ENCODE results near the gene TPD52L1.
A peak's percentile ranks its signal among the peaks of the same experiment; 100 is the strongest.

The TPD52L1 gene

DNA sequence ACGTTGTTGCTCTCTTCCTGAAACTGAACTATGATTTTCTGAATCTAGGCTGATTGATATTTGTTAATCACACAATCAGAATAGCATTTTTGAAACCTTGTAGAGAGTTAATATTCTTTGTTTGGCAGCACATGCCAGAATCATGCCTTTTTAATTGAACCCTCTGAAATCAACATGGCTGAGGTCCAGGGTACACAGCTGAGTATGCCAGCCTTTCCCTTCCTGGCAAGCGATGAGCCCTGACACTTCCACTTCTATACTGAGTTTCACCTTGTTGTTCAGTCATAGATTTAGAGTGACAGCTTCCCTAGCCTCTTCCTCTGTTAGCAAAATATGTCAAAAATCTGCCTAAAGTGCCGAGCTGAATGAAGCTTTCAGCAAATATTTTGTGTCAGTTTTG is 141.4 kb downstream of the TPD52L1 start:
- H3K9me3 ChIP-seq (ENCODE audit: severe bottlenecking): no peaks in the 10 kb centered on the region
- H3K36me3 ChIP-seq (ENCODE audit: low read depth): peaks cover 73% of the 10 kb centered on the region
- peaks cover 3% of the 10 kb centered on the region for H3K4me1 ChIP-seq (ENCODE audit: insufficient read depth, poor library complexity, severe bottlenecking)
- no peak overlapping the region for H3K4me3 ChIP-seq (ENCODE audit: severe bottlenecking)
- no peaks in the 10 kb centered on the region for H3K27me3 ChIP-seq (ENCODE audit: insufficient read depth, poor library complexity, severe bottlenecking)
- H3K27ac ChIP-seq (ENCODE audit: poor library complexity, severe bottlenecking): no peak overlapping the region
- no peak for DNase-seq (ENCODE audit: low spot score)
- ATAC-seq (ENCODE audit: low read depth): no peak
- no peak for TF ChIP-seq CTCF (IDR thresholded peaks at IDR 0.05; ENCODE audit: poor library complexity, severe bottlenecking)

- H3K36me3 ChIP-seq (ENCODE audit: low read depth): peaks cover 79% of the 10 kb centered on the region
- no peaks in the 10 kb centered on the region for H3K9me3 ChIP-seq (ENCODE audit: severe bottlenecking)
- H3K4me1 ChIP-seq (ENCODE audit: insufficient read depth, poor library complexity, severe bottlenecking): peaks cover 11% of the 10 kb centered on the region
- no peak for TF ChIP-seq CTCF (IDR thresholded peaks at IDR 0.05; ENCODE audit: poor library complexity, severe bottlenecking)
- no peak overlapping the region for H3K27ac ChIP-seq (ENCODE audit: poor library complexity, severe bottlenecking)
- no peaks in the 10 kb centered on the region for H3K27me3 ChIP-seq (ENCODE audit: insufficient read depth, poor library complexity, severe bottlenecking)
- DNase-seq (ENCODE audit: low spot score) (no peak), ATAC-seq (ENCODE audit: low read depth) (no peak)
- H3K4me3 ChIP-seq (ENCODE audit: severe bottlenecking): no peak overlapping the region
Observed at GRCh38 chr6:125296471-125296870, 142.9 kb downstream of the TPD52L1 start.

GRCh38 chr6:125299257-125299656 is 145.7 kb downstream of the TPD52L1 start:
- H3K4me1 ChIP-seq (ENCODE audit: insufficient read depth, poor library complexity, severe bottlenecking): peaks cover 11% of the 10 kb centered on the region
- H3K36me3 ChIP-seq (ENCODE audit: low read depth): peaks cover 62% of the 10 kb centered on the region

DNA sequence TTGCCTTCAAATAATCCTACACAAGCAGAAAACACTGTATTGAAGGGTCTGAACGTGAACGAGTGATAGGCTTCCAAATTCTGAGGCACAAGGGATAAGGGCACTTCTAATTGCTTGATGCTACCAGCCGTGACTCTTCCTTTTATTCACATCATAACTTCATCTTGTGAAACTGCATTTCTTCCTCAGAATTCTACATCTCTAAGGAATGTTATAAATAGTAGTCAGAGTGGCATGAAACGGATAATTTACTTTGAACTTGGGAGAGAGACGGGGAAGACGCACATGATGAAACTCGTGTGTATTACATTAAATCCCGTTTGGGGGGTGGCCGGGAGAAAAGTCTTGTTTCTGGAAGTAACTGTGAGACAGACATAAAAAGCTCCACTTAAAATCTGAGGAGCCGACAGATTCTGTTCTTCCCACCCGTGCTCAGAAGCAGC is 147.4 kb downstream of the TPD52L1 start:
- Histone ChIP-seq H3K4me1 (ENCODE audit: insufficient read depth, poor library complexity, severe bottlenecking) (peaks cover 11% of the 10 kb centered on the region), H3K4me3 (ENCODE audit: severe bottlenecking) (peak overlapping the region; percentile 74), H3K9me3 (ENCODE audit: severe bottlenecking) (no peaks in the 10 kb centered on the region), H3K36me3 (ENCODE audit: low read depth) (peaks cover 47% of the 10 kb centered on the region), H3K27ac (ENCODE audit: poor library complexity, severe bottlenecking) (peak overlapping the region; percentile 47), H3K27me3 (ENCODE audit: insufficient read depth, poor library complexity, severe bottlenecking) (no peaks in the 10 kb centered on the region)
- ATAC-seq (ENCODE audit: low read depth): no peak
- TF ChIP-seq CTCF (IDR thresholded peaks at IDR 0.05; ENCODE audit: poor library complexity, severe bottlenecking): no peak
- DNase-seq (ENCODE audit: low spot score): no peak

More at GRCh38 chr6:125299257-125299656, 145.7 kb downstream of the TPD52L1 start:
- ATAC-seq (ENCODE audit: low read depth): no peak
- no peaks in the 10 kb centered on the region for H3K27me3 ChIP-seq (ENCODE audit: insufficient read depth, poor library complexity, severe bottlenecking)
- H3K27ac ChIP-seq (ENCODE audit: poor library complexity, severe bottlenecking): no peak overlapping the region
- H3K4me3 ChIP-seq (ENCODE audit: severe bottlenecking): no peak overlapping the region
- DNase-seq (ENCODE audit: low spot score): no peak
- H3K9me3 ChIP-seq (ENCODE audit: severe bottlenecking): no peaks in the 10 kb centered on the region
- TF ChIP-seq CTCF (IDR thresholded peaks at IDR 0.05; ENCODE audit: poor library complexity, severe bottlenecking): no peak

DNA sequence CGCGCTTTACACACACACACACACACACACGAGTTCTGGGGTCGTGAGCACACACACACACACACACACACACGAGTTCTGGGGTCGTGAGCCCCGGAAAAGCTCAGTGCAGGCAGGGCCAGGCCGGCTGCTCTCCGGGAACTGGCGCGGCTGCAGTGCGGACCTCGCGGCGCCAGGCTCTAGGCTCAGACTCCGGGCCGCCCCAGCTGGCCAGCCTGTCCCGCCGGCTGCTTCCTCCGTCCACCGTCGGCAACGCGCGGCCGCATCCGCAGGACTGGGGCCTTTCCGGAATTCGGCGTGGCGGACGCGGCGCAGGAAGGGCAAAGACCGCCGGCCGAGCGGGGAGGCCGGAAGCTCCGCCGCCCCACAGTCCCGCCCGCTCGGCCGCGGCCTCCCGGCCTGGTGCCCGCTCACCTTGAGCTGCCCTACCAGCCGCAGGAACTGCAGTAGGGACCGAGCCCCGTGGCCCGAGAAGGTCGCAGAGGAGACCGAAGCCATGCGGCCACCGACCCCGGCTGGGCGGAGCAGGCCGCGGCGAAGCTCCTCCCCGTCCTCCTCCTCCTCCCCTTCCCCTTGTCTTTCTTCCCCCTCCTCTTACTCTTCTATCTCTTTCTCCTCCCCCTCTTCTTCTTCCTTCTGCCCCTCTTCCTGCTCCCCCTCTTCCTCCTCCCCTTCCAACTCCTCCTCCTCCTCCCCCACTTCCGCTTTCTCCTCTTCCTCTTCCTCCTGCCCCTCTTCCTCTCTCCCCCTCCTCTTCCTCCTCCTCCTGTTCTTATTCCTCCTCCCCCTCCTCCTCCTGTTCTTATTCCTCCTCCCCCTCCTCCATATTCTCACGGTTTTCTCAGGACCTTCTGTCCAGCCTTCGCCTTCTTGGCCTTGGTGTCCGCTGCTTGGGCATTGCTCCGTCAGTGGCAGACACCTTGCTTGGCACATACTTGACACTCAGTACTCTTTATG is 148.1 kb downstream of the TPD52L1 start, which contains the start of gene HDDC2:
TSS of gene HDDC2 (minus strand) at position 533 of the 957 bp plus-strand sequence. CDS start at position 498, 35 bp downstream.
- no peak for TF ChIP-seq CTCF (IDR thresholded peaks at IDR 0.05; ENCODE audit: poor library complexity, severe bottlenecking)
- DNase-seq (ENCODE audit: low spot score): peak; percentile 63

More for the DNA sequence above, 148.1 kb downstream of the TPD52L1 start, which contains the start of gene HDDC2:
- Histone ChIP-seq H3K27ac (ENCODE audit: poor library complexity, severe bottlenecking) (peak within 1 kb of the TSS; percentile 47), H3K27me3 (ENCODE audit: insufficient read depth, poor library complexity, severe bottlenecking) (no peaks in the 10 kb centered on the region), H3K36me3 (ENCODE audit: low read depth) (peaks cover 40% of the 10 kb centered on the region), H3K4me1 (ENCODE audit: insufficient read depth, poor library complexity, severe bottlenecking) (peaks cover 11% of the 10 kb centered on the region), H3K9me3 (ENCODE audit: severe bottlenecking) (no peaks in the 10 kb centered on the region), H3K4me3 (ENCODE audit: severe bottlenecking) (peak within 1 kb of the TSS; percentile 74)
- ATAC-seq (ENCODE audit: low read depth): peak; percentile 90
